Measurements from ENCODE around the gene KCNK7. TPM values are rescaled to one million over a fixed set of nuclear protein-coding genes. Genes with fewer than 3 reads are reported as not detected.

The KCNK7 gene
- polyA plus RNA-seq, 10 donors = 0.33 to 2.7 (median 1.1) TPM

- no peak for DNase-seq
Observed at GRCh38 chr11:65627202-65627601, 31.6 kb upstream of the KCNK7 start.

GRCh38 chr11:65625628-65626342 lies 30.2 kb upstream of the KCNK7 start:
- peak in 1 of 3 donors; percentile 64 for DNase-seq

- no peak for DNase-seq
Observed at GRCh38 chr11:65624931-65625627, 29.5 kb upstream of the KCNK7 start.

GRCh38 chr11:65623852-65624616 lies 28.4 kb upstream of the KCNK7 start:
- DNase-seq = no peak

- DNase-seq = no peak
Observed at GRCh38 chr11:65623177-65623576, 27.6 kb upstream of the KCNK7 start.

GRCh38 chr11:65622011-65622410 lies 26.4 kb upstream of the KCNK7 start:
- DNase-seq = no peak

GRCh38 chr11:65621460-65621859 lies 25.9 kb upstream of the KCNK7 start:
- no peak for DNase-seq

GRCh38 chr11:65620666-65621065 lies 25.1 kb upstream of the KCNK7 start:
- DNase-seq = no peak

- no peak for DNase-seq
Observed at GRCh38 chr11:65619281-65619928, 23.8 kb upstream of the KCNK7 start.

GRCh38 chr11:65618763-65619162 lies 23.2 kb upstream of the KCNK7 start:
- DNase-seq = no peak

- DNase-seq = no peak
Observed at GRCh38 chr11:65617990-65618751, 22.6 kb upstream of the KCNK7 start.

- DNase-seq = no peak
Observed at GRCh38 chr11:65617136-65617850, 21.7 kb upstream of the KCNK7 start.

GRCh38 chr11:65616575-65617001 lies 21.0 kb upstream of the KCNK7 start:
- no peak for DNase-seq

GRCh38 chr11:65615950-65616574 lies 20.5 kb upstream of the KCNK7 start:
- no peak for DNase-seq

- DNase-seq = peak; percentile 100
Observed at GRCh38 chr11:65615229-65615949, 19.8 kb upstream of the KCNK7 start, which contains the start of gene PCNX3. Gene PCNX3, plus strand, starts transcription at chr11:65615776. Its CDS starts 536 bp downstream, at chr11:65616312.

- peak in 1 of 3 donors; percentile 36 for DNase-seq
Observed at GRCh38 chr11:65613091-65613928, 17.7 kb upstream of the KCNK7 start.

GRCh38 chr11:65612691-65613090 lies 17.1 kb upstream of the KCNK7 start:
- no peak for DNase-seq

Data from muscle of back (tissue), 11 donors.